ENCODE data around the gene MCF2L. TPM values are rescaled to one million over a fixed set of nuclear protein-coding genes. Genes with fewer than 3 reads are reported as not detected.

MCF2L gene
- polyA plus RNA-seq, 1 experiment, result 0.02 TPM

- Histone ChIP-seq H3K4me3 (ENCODE audit: low read depth, low read length) (no peak overlapping the region), H3K36me3 (ENCODE audit: control insufficient read depth, insufficient read depth, low read length) (no peaks in the 10 kb centered on the region), H3K27me3 (ENCODE audit: control insufficient read depth, insufficient read depth, low read length) (peaks cover 5% of the 10 kb centered on the region; the same call in 1 of the 2 replicates)
- ChIA-PET CTCF (interaction anchor here (2.8 kb wide), 1 partner anchor 15 kb away, joined by 7 read pairs; no protein-coding TSS in a partner anchor), POLR2A (no interaction called here)
- no peak for TF ChIP-seq CTCF (IDR thresholded peaks at IDR 0.05; ENCODE audit: insufficient read depth, low read depth, low read length)
- no peak for DNase-seq (ENCODE audit: low read depth)
Observed at GRCh38 chr13:112984954-112985802, 16.2 kb downstream of the MCF2L start.

- peaks cover 6% of the 10 kb centered on the region; the same call in 1 of the 2 replicates for H3K27me3 ChIP-seq (ENCODE audit: control insufficient read depth, insufficient read depth, low read length)
- ChIA-PET CTCF (interaction anchor here (2.8 kb wide), 1 partner anchor 15 kb away, joined by 7 read pairs; no protein-coding TSS in a partner anchor), POLR2A (no interaction called here)
Observed at GRCh38 chr13:112985803-112986408, 16.9 kb downstream of the MCF2L start.

GRCh38 chr13:112986470-112986869, 17.5 kb downstream of the MCF2L start:
- CTCF ChIA-PET, result interaction anchor here (1.0 kb wide), 1 partner anchor 17 kb away, joined by 3 read pairs; no protein-coding TSS in a partner anchor
- Histone ChIP-seq H3K4me3 (ENCODE audit: low read depth, low read length) (no peak overlapping the region), H3K36me3 (ENCODE audit: control insufficient read depth, insufficient read depth, low read length) (no peaks in the 10 kb centered on the region), H3K27me3 (ENCODE audit: control insufficient read depth, insufficient read depth, low read length) (peaks cover 6% of the 10 kb centered on the region; the same call in 1 of the 2 replicates)
- POLR2A ChIA-PET, result no interaction called here
- DNase-seq (ENCODE audit: low read depth), result no peak
- no peak for TF ChIP-seq CTCF (IDR thresholded peaks at IDR 0.05; ENCODE audit: insufficient read depth, low read depth, low read length)

More at GRCh38 chr13:112985803-112986408, 16.9 kb downstream of the MCF2L start:
- DNase-seq (ENCODE audit: low read depth), result no peak
- no peak for TF ChIP-seq CTCF (IDR thresholded peaks at IDR 0.05; ENCODE audit: insufficient read depth, low read depth, low read length)
- Histone ChIP-seq H3K4me3 (ENCODE audit: low read depth, low read length) (no peak overlapping the region), H3K36me3 (ENCODE audit: control insufficient read depth, insufficient read depth, low read length) (no peaks in the 10 kb centered on the region)

GRCh38 chr13:112986946-112987681, 18.1 kb downstream of the MCF2L start:
- no peak overlapping the region for H3K4me3 ChIP-seq (ENCODE audit: low read depth, low read length)
- ChIA-PET POLR2A (no interaction called here), CTCF (interaction anchor here (1.0 kb wide), 1 partner anchor 18 kb away, joined by 3 read pairs; no protein-coding TSS in a partner anchor)
- peaks cover 6% of the 10 kb centered on the region; the same call in 1 of the 2 replicates for H3K27me3 ChIP-seq (ENCODE audit: control insufficient read depth, insufficient read depth, low read length)
- no peaks in the 10 kb centered on the region for H3K36me3 ChIP-seq (ENCODE audit: control insufficient read depth, insufficient read depth, low read length)
- DNase-seq (ENCODE audit: low read depth), result no peak
- no peak for TF ChIP-seq CTCF (IDR thresholded peaks at IDR 0.05; ENCODE audit: insufficient read depth, low read depth, low read length)

- H3K4me3 ChIP-seq (ENCODE audit: low read depth, low read length), result no peak overlapping the region
- CTCF ChIA-PET, result no interaction called here
- POLR2A ChIA-PET, result no interaction called here
- no peak for TF ChIP-seq CTCF (IDR thresholded peaks at IDR 0.05; ENCODE audit: insufficient read depth, low read depth, low read length)
- H3K36me3 ChIP-seq (ENCODE audit: control insufficient read depth, insufficient read depth, low read length), result no peaks in the 10 kb centered on the region
- no peak for DNase-seq (ENCODE audit: low read depth)
- peaks cover 8% of the 10 kb centered on the region; the same call in 1 of the 2 replicates for H3K27me3 ChIP-seq (ENCODE audit: control insufficient read depth, insufficient read depth, low read length)
Observed at GRCh38 chr13:112987682-112988024, 18.6 kb downstream of the MCF2L start.
